ENCODE data around the gene NTN3. TPM values are rescaled to one million over a fixed set of nuclear protein-coding genes. Genes with fewer than 3 reads are reported as not detected.

The NTN3 gene
- total RNA-seq, 1 experiment from 2014 or later, result 0.39 TPM

DNA sequence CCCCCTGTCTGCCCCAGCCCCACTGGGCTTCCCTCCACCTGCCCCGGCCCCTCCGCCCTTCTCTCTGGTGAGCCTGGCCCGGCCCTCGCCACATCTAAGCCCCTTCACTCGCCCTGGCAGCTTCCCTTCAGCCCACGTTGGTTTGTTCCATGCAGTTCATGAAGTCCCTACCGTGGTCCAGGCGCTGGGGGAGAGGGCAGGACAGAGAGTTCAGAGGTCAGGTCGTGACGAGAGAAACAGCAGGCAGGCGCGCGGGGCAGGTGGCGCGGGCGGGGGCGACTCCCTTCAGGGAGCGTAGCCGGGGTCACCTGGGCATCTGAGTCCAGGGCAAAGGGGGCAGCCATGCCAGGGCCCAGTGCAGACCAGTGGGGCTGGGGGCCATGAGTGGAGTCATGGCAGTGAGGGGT lies 20.1 kb upstream of the NTN3 start:
- Mint-ChIP-seq H3K36me3 (ENCODE audit: insufficient read depth, unreplicated experiment) (peaks cover 88% of the 10 kb centered on the region), H3K9me3 (ENCODE audit: unreplicated experiment) (no peaks in the 10 kb centered on the region), H3K4me1 (ENCODE audit: low read depth, unreplicated experiment) (no peaks in the 10 kb centered on the region), H3K27ac (ENCODE audit: unreplicated experiment) (no peak overlapping the region), H3K4me3 (ENCODE audit: unreplicated experiment) (no peak overlapping the region), H3K27me3 (ENCODE audit: insufficient read depth, unreplicated experiment) (no peaks in the 10 kb centered on the region)
- intact Hi-C loops (cut with micrococcal nuclease; ENCODE audit: unreplicated experiment), result no loop called here
- Histone ChIP-seq H3K27me3 (replicated peaks; ENCODE audit: control insufficient read depth, insufficient read depth, low read length) (no peaks in the 10 kb centered on the region), H3K36me3 (ENCODE audit: control insufficient read depth, insufficient read depth, low read length) (peaks cover 2% of the 10 kb centered on the region), H3K4me3 (ENCODE audit: low read depth, low read length) (no peak overlapping the region), H3K9me3 (no peaks in the 10 kb centered on the region), H3K4me1 (no peaks in the 10 kb centered on the region)
- no TSS peak for BruUV-seq (replicated peaks)
- DNase-seq, result no peak
- no peak for TF ChIP-seq CTCF (IDR thresholded peaks at IDR 0.05; ENCODE audit: insufficient read depth in 1 of 2, low read depth in 1 of 2, low read length in 1 of 2, severe bottlenecking in 1 of 2, unreplicated experiment in 1 of 2)
- ChIA-PET CTCF (interaction anchor here (1.0 kb wide), 1 partner anchor 50 kb away, joined by 3 read pairs; no protein-coding TSS in a partner anchor), POLR2A (interaction anchor here (1.1 kb wide), 1 partner anchor 9 kb away, joined by 3 read pairs; no protein-coding TSS in a partner anchor)

GRCh38 chr16:2451851-2452320 lies 19.2 kb upstream of the NTN3 start:
- intact Hi-C loops (cut with micrococcal nuclease; ENCODE audit: unreplicated experiment), result no loop called here
- ChIA-PET POLR2A (no interaction called here), CTCF (interaction anchor here (0.5 to 1.0 kb wide), 2 partner anchors 18 to 50 kb away, joined by 3 read pairs; no protein-coding TSS in a partner anchor)
- Mint-ChIP-seq H3K27me3 (ENCODE audit: insufficient read depth, unreplicated experiment) (no peaks in the 10 kb centered on the region), H3K9me3 (ENCODE audit: unreplicated experiment) (no peaks in the 10 kb centered on the region), H3K4me3 (ENCODE audit: unreplicated experiment) (no peak overlapping the region), H3K36me3 (ENCODE audit: insufficient read depth, unreplicated experiment) (peaks cover 88% of the 10 kb centered on the region), H3K27ac (ENCODE audit: unreplicated experiment) (no peak overlapping the region), H3K4me1 (ENCODE audit: low read depth, unreplicated experiment) (no peaks in the 10 kb centered on the region)
- Histone ChIP-seq H3K4me3 (ENCODE audit: low read depth, low read length) (no peak overlapping the region), H3K9me3 (no peaks in the 10 kb centered on the region), H3K36me3 (ENCODE audit: control insufficient read depth, insufficient read depth, low read length) (peaks cover 2% of the 10 kb centered on the region), H3K27me3 (replicated peaks; ENCODE audit: control insufficient read depth, insufficient read depth, low read length) (no peaks in the 10 kb centered on the region), H3K4me1 (no peaks in the 10 kb centered on the region)
- no TSS peak for BruUV-seq (replicated peaks)
- no peak for TF ChIP-seq CTCF (IDR thresholded peaks at IDR 0.05; ENCODE audit: insufficient read depth in 1 of 2, low read depth in 1 of 2, low read length in 1 of 2, severe bottlenecking in 1 of 2, unreplicated experiment in 1 of 2)
- DNase-seq, result no peak

DNA sequence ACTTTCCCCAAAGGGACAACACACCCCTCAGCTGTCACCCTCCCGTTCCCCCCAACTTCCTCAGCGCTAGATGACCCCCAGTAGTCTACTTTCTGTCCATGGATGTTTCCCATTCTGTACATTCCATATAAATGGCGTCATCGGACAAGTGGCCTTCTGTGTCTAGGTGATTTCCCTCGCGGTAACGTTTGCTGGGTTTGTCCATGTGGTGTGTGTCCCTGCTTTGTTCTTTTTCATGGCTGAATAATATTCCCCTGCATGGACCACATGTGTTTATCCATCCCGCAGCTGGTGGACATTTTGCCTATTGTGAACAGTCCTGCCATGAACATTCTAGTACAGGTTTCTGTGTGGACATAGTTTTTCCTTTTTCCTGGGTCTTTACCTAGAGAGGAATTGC lies 18.4 kb upstream of the NTN3 start:
- Mint-ChIP-seq H3K4me3 (ENCODE audit: unreplicated experiment) (no peak overlapping the region), H3K4me1 (ENCODE audit: low read depth, unreplicated experiment) (no peaks in the 10 kb centered on the region), H3K36me3 (ENCODE audit: insufficient read depth, unreplicated experiment) (peaks cover 89% of the 10 kb centered on the region), H3K9me3 (ENCODE audit: unreplicated experiment) (no peaks in the 10 kb centered on the region), H3K27ac (ENCODE audit: unreplicated experiment) (no peak overlapping the region), H3K27me3 (ENCODE audit: insufficient read depth, unreplicated experiment) (no peaks in the 10 kb centered on the region)
- Histone ChIP-seq H3K36me3 (ENCODE audit: control insufficient read depth, insufficient read depth, low read length) (peaks cover 2% of the 10 kb centered on the region), H3K27me3 (replicated peaks; ENCODE audit: control insufficient read depth, insufficient read depth, low read length) (no peaks in the 10 kb centered on the region), H3K4me1 (no peaks in the 10 kb centered on the region), H3K4me3 (ENCODE audit: low read depth, low read length) (no peak overlapping the region), H3K9me3 (no peaks in the 10 kb centered on the region)
- CTCF ChIA-PET, result no interaction called here
- no peak for DNase-seq
- no peak for TF ChIP-seq CTCF (IDR thresholded peaks at IDR 0.05; ENCODE audit: insufficient read depth in 1 of 2, low read depth in 1 of 2, low read length in 1 of 2, severe bottlenecking in 1 of 2, unreplicated experiment in 1 of 2)
- intact Hi-C loops (cut with micrococcal nuclease; ENCODE audit: unreplicated experiment), result no loop called here
- BruUV-seq (replicated peaks), result no TSS peak
- POLR2A ChIA-PET, result no interaction called here

All from Caco-2 (cell line).